ENCODE measurements around the gene DNAH11.

GRCh38 chr7:21771906-21772610, 229.2 kb downstream of the DNAH11 start:
- TF ChIP-seq CTCF (IDR thresholded peaks at IDR 0.05) (no peak), POLR2A (IDR thresholded peaks at IDR 0.05) (no peak)
